GM12875 (cell line): ENCODE data around the gene ZBP1.

Experiments
- H3K4me3 ChIP-seq: one replicate; pipeline ENCODE4 v1.5.1; 2011; ENCODE audit warnings: low read depth, low read length, control low read depth
- TF ChIP-seq, protein P1 (sequence below): IDR thresholded peaks from 2 replicates; pipeline ENCODE4 v1.5.1; 2011; ENCODE audit warnings: low read depth, mild to moderate bottlenecking, control low read depth, inconsistent platforms, low read length, moderate library complexity, borderline replicate concordance; ENCODE audit not compliant: insufficient read depth

ZBP1 gene

DNA sequence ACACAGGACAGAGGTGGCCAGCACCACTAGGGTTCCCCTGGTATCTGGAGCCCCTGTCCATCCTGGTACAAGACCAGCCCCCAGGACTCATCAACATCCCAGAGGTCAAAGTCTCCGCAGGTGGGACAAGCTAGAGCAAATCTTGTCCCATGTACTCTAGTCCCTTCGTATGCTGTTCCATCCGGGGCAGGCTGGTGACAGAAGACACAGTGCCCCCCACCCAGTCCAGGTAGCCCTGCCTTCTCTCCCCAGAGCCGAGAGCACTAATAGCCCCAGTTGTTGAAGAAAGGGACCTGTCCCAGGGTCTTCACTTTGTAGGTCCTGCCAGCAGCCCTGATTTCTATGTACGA lies 38.2 kb downstream of the ZBP1 start:
- TF ChIP-seq, protein P1, sequence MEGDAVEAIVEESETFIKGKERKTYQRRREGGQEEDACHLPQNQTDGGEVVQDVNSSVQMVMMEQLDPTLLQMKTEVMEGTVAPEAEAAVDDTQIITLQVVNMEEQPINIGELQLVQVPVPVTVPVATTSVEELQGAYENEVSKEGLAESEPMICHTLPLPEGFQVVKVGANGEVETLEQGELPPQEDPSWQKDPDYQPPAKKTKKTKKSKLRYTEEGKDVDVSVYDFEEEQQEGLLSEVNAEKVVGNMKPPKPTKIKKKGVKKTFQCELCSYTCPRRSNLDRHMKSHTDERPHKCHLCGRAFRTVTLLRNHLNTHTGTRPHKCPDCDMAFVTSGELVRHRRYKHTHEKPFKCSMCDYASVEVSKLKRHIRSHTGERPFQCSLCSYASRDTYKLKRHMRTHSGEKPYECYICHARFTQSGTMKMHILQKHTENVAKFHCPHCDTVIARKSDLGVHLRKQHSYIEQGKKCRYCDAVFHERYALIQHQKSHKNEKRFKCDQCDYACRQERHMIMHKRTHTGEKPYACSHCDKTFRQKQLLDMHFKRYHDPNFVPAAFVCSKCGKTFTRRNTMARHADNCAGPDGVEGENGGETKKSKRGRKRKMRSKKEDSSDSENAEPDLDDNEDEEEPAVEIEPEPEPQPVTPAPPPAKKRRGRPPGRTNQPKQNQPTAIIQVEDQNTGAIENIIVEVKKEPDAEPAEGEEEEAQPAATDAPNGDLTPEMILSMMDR: no peak
- no peak overlapping the region for H3K4me3 ChIP-seq

DNA sequence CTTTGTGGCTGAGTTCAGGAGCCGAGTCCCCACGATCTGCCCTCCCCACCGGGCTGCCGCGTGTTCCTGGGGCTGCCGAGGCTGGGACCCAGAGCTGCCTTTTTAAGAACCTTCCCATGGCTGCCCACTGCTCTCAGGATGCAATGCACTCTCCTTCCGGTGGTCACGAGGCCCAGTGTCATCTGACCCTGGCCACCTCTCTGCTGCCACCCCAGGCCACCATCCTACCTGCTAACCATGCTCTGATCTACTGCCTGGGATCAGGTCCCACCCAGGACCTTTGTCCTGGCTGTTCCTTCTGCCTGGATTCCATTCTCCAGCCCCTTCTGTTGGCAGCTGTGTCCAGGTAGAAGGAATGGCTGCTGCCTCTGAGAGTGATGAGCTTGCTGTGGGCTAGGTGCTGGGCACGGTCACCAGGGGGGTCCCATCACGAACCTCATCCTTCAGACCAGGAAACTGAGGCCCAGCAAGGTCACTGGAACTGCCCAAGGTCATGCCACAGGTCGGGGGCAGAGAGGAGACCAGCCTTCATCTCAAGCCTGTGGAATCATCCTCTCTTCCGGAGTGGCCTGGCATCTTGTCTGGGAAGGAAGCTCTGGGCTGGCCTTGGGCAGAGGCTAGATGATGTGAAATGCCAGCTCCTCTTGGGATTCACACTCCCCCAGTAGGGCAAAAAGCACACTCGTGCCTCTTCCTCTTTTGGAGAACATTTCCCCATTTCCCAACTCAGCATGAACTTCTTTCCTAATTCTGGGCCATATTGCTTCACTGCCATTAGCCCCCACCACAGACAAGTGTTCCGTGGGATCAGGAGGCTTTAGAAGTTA lies 38.8 kb downstream of the ZBP1 start:
- TF ChIP-seq, protein P1: no peak

DNA sequence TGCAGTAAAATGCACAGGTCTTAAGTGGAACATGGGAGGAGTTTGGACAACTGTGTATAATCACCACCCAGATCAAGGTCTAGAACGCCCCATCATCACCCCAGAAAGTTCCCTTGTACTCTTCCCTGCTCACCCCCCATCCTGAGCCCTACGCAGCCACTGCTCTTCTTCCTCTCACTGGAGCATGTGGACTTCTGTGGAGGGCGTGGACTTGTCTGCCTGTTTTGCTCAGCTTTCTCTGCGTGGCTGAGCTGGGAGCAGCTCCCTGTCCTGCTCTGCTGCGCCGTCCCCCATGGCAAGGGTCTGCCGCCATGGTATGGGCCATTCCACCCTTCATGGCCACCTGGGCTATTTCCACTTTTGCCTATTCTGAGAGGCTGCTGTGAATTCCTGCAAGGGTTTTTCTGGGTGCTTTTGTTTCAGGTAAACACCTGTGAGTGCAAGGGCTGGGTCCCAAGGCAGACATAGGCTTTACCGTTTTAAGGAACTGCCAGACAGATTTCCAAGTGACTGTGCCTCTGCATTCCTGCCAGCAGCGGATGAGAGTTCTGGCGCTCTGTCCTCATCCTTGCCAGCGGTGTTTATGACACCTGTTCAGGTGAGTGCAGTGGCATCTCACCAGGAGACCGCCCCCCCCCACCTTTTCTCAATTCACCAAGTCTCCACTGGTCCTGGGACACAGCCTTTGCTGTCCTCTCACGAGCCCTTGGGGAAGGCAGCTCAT lies 39.6 kb downstream of the ZBP1 start:
- H3K4me3 ChIP-seq: no peak overlapping the region
- TF ChIP-seq, protein P1: no peak

More for the DNA sequence above, 38.8 kb downstream of the ZBP1 start:
- H3K4me3 ChIP-seq: no peak overlapping the region

DNA sequence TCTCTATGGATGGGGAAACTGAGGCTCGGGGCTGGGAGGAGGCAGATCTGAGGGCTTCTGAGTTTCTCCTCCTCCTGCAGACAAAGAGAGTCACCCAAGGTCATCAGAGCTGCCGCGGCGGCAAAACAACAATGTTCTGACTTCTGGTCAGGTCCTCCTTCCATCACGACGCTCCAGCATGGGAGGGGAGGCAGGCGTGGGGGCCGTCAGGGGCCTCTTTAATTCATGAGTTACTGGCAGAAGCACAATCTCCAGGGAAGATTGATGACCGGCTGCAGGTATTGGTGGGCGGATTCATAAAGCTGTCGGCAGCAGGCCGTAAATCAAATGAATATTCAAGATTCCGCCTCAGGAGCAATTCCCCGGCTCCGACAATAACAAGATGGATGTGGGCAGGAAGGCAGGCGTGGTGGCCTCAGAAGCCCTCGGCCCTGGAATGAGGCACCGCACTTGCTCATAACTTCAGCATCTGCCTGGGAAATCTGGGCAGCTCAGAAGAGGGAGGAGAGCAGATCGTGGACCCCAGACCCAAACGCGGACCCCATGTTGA lies 40.3 kb downstream of the ZBP1 start:
- TF ChIP-seq, protein P1: no peak

DNA sequence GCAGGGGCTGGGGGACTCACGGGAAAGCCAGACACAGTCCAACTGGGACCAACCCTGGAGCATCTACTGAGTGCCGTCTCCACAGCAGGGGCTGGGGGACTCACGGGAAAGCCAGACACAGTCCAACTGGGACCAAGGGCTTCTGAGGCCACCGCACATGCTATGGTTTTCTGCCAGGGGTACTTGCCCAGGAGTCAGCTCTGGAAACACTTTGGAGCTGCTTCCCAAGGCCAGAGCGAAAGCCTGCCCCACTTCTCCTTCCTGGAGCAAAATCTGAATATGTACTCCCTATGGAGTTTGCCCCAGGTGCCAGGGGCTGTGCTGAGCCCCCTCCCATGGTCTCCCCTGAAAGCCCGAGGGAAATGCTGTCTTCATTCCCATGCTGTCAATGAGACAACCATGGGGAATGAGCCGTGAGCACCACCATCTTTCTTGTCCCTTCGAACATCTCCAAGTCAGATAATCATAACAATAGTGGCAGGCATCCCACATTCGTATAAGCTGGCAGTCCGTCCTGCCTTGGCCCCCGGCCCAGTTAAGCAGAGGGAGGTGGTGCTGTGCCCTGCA lies 40.8 kb downstream of the ZBP1 start:
- H3K4me3 ChIP-seq: no peak overlapping the region

More for the DNA sequence above, 40.3 kb downstream of the ZBP1 start:
- no peak overlapping the region for H3K4me3 ChIP-seq

DNA sequence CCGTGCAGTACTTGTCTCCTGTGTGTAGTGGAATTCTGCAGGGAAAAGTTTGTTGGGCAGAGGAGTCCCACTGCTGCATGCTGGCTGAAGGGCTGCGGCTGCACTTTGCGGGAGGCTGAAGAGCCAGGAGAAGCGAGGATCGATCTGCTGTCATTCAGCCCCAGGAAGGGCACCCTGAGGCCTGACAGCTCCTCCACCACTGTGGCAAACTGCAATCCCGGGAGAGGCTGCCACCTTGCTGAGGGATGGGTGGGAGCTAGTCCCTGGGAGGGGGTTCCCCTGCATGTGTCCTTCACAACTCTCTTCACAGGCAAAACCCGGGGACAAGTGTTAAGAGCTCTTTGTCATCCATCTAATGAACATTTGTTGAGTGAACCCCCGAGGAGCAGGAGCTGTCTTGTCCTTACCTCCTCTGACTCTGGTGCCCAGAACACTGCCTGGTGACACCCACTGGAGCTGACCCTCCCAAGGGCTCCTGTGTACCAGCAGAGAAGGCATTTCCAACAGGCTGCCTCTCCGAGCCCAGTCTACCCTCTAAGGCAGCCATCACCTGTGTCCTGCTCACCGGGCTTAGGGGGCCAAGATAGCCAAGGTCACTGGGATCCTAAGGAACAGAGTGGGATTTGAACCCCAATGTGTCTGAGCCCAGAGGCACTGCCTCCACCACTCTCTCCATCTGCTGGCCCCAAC lies 41.6 kb downstream of the ZBP1 start:
- TF ChIP-seq, protein P1: no peak
- H3K4me3 ChIP-seq: no peak overlapping the region

More for the DNA sequence above, 40.8 kb downstream of the ZBP1 start:
- TF ChIP-seq, protein P1: no peak
